HCT116 (cell line): Measurements from ENCODE around the gene MBD3L5. TPM values are rescaled to one million over a fixed set of nuclear protein-coding genes. Genes with fewer than 3 reads are reported as not detected.

ENCODE experiments used
- ATAC-seq: fragments of 200-7000 bp; cut with Tn5 transposase; 2 replicates; pipeline ENCODE4 v1.9.1; 2020; ENCODE audit warnings: mild to moderate bottlenecking, moderate library complexity
- BruUV-seq: library from RNA; stranded (reverse); fragments of 400-500 nt; replicated peaks from 2 replicates; lab custom pipeline; 2021; lab: Mats Ljungman, UMichigan
- CTCF ChIA-PET: fragments of 300-600 bp; sonication (Branson Sonifier 250); formaldehyde crosslinking; loops from one replicate; lab custom pipeline; 2021; ENCODE audit warnings: antibody characterized with exemption; lab: Charles Lee
- POLR2A ChIA-PET: fragments of 300-600, 350-600 bp; sonication (Branson Sonifier 250); formaldehyde crosslinking; loops from one replicate; lab custom pipeline; 2021; ENCODE audit warnings: antibody characterized with exemption; lab: Charles Lee
- RAD21 ChIA-PET, 2 experiments: fragments of 300-600 bp; sonication (Branson Sonifier 250); formaldehyde crosslinking; loops; one replicate each; lab custom pipeline; 2023; ENCODE audit warnings: low total read pairs in 2 of 2; ENCODE audit not compliant: uncharacterized antibody in 2 of 2, unreplicated experiment in 2 of 2, low non-redundant PET in 1 of 2; lab: Charles Lee
- DNase-seq: peaks from one replicate; pipeline ENCODE4 v3.0.0-alpha.2; 2010; ENCODE audit warnings: low read depth, low spot score
- H2AFZ ChIP-seq: fragments of 200-600 bp; shearing (Covaris generic), sonication (generic); 2 replicates; pipeline ENCODE4 v1.6.1; 2017; ENCODE audit warnings: low read depth, mixed run types, mixed read lengths, antibody characterized with exemption, low read length; ENCODE audit not compliant: poor library complexity, severe bottlenecking
- H3K27ac ChIP-seq: 2 replicates; pipeline ENCODE4 v1.5.1; 2012; ENCODE audit warnings: low read depth, low read length
- H3K27me3 ChIP-seq: fragments of 200-600 bp; sonication (generic); 2 replicates; pipeline ENCODE4 v1.6.1; 2016; ENCODE audit warnings: mixed run types, low read length, mixed read lengths; ENCODE audit not compliant: insufficient read depth
- H3K36me3 ChIP-seq, 2 experiments: fragments of 200-500 bp in 1 of 2; fragments of 200-600 bp in 1 of 2; sonication (Bioruptor generic) in 1 of 2; sonication (generic) in 1 of 2; 2 replicates each; pipeline versions ENCODE4 v1.5.1 to v1.6.1; 2014 to 2016; ENCODE audit warnings: low read length in 2 of 2, inconsistent platforms in 1 of 2, mixed read lengths in 1 of 2, mixed run types in 1 of 2; ENCODE audit not compliant: insufficient read depth in 2 of 2, control insufficient read depth in 1 of 2
- H3K4me1 ChIP-seq, 2 experiments: fragments of 200-600 bp in 1 of 2; sonication (generic) in 1 of 2; 2 replicates each; pipeline versions ENCODE4 v1.5.1 to v1.6.1; 2012 to 2017; ENCODE audit warnings: low read length in 2 of 2, inconsistent platforms in 1 of 2, mild to moderate bottlenecking in 1 of 2, mixed read lengths in 1 of 2, mixed run types in 1 of 2, moderate library complexity in 1 of 2; ENCODE audit not compliant: insufficient read depth in 2 of 2, control insufficient read depth in 1 of 2
- H3K4me2 ChIP-seq: fragments of 200-600 bp; sonication (generic); 2 replicates; pipeline ENCODE4 v1.6.1; 2017; ENCODE audit warnings: mixed run types, low read length, mixed read lengths
- H3K4me3 ChIP-seq, 2 experiments: fragments of 200-600 bp in 1 of 2; sonication (generic) in 1 of 2; replicated peaks in 1 of 2; 2 replicates each; pipeline ENCODE4 v1.5.1; 2011 to 2016; ENCODE audit warnings: low read length in 2 of 2, control low read depth in 1 of 2, low read depth in 1 of 2, mild to moderate bottlenecking in 1 of 2, mixed read lengths in 1 of 2, mixed run types in 1 of 2
- H3K79me2 ChIP-seq: fragments of 200-600 bp; sonication (generic); 2 replicates; pipeline ENCODE4 v1.6.1; 2017; ENCODE audit warnings: mild to moderate bottlenecking, mixed run types, low read length, moderate library complexity, mixed read lengths; ENCODE audit not compliant: insufficient read depth
- H3K9ac ChIP-seq: fragments of 200-600 bp; sonication (generic); 2 replicates; pipeline ENCODE4 v1.6.1; 2016; ENCODE audit warnings: low read length, mixed read lengths
- H3K9me2 ChIP-seq: fragments of 200-600 bp; sonication (generic), shearing (Covaris generic); 2 replicates; pipeline ENCODE4 v1.6.1; 2017; ENCODE audit warnings: mixed run types, mild to moderate bottlenecking, moderate library complexity; ENCODE audit not compliant: insufficient read depth
- H3K9me3 ChIP-seq, 2 experiments: fragments of 200-500 bp in 1 of 2; fragments of 200-600 bp in 1 of 2; sonication (Bioruptor generic) in 1 of 2; sonication (generic) in 1 of 2; 2 replicates each; pipeline ENCODE4 v1.6.1; 2014 to 2017; ENCODE audit warnings: low read length in 2 of 2, mixed read lengths in 2 of 2, inconsistent platforms in 1 of 2, low read depth in 1 of 2, mild to moderate bottlenecking in 1 of 2, mixed run types in 1 of 2, moderate library complexity in 1 of 2; ENCODE audit not compliant: control insufficient read depth in 1 of 2, insufficient read depth in 1 of 2
- H4K20me1 ChIP-seq: fragments of 200-600 bp; sonication (generic), shearing (Covaris generic); 2 replicates; pipeline ENCODE4 v1.6.1; 2017; ENCODE audit warnings: mixed run types, mild to moderate bottlenecking, moderate library complexity; ENCODE audit not compliant: insufficient read depth
- ATF3 ChIP-seq: IDR thresholded peaks from 2 replicates; pipeline ENCODE4 v1.6.1; 2012
- EGR1 ChIP-seq: IDR thresholded peaks from 2 replicates; pipeline ENCODE4 v1.6.1; 2012; ENCODE audit warnings: low read depth
- EZH2 ChIP-seq: fragments of 200-600 bp; sonication (generic); IDR thresholded peaks from 2 replicates; pipeline ENCODE4 v1.6.1; 2017; ENCODE audit warnings: antibody characterized with exemption, mixed run types
- EZH2phosphoT487 ChIP-seq: fragments of 200-600 bp; IDR thresholded peaks from 2 replicates; pipeline ENCODE4 v1.6.1; 2018; ENCODE audit warnings: antibody characterized with exemption, borderline replicate concordance
- FOSL1 ChIP-seq: IDR thresholded peaks from 2 replicates; pipeline ENCODE4 v1.6.1; 2012; ENCODE audit warnings: low read depth
- JUND ChIP-seq: IDR thresholded peaks from 2 replicates; pipeline ENCODE4 v1.6.1; 2012
- POLR2A ChIP-seq: IDR thresholded peaks from 2 replicates; pipeline ENCODE4 v1.7.0; 2011; ENCODE audit warnings: borderline replicate concordance; ENCODE audit not compliant: insufficient read depth, insufficient read length; ENCODE audit errors: extremely low read depth
- POLR2AphosphoS5 ChIP-seq: IDR thresholded peaks from 2 replicates; pipeline ENCODE4 v1.6.1; 2011; ENCODE audit warnings: mild to moderate bottlenecking, low read depth, low read length, moderate library complexity
- RAD21 ChIP-seq: IDR thresholded peaks from 2 replicates; pipeline ENCODE4 v1.6.1; 2012; ENCODE audit warnings: low read depth, mild to moderate bottlenecking
- SIN3A ChIP-seq: IDR thresholded peaks from 2 replicates; pipeline ENCODE4 v1.6.1; 2012; ENCODE audit warnings: low read depth
- SRF ChIP-seq: IDR thresholded peaks from 2 replicates; pipeline ENCODE4 v1.6.1; 2012; ENCODE audit warnings: low read depth
- TCF7L2 ChIP-seq: IDR thresholded peaks from 2 replicates; pipeline ENCODE4 v1.7.0; 2011; ENCODE audit warnings: borderline replicate concordance, inconsistent platforms; ENCODE audit not compliant: insufficient read depth, insufficient read length; ENCODE audit errors: extremely low read depth
- YY1 ChIP-seq: IDR thresholded peaks from 2 replicates; pipeline ENCODE4 v1.6.1; 2011; ENCODE audit warnings: low read length, low read depth, moderate library complexity, mild to moderate bottlenecking; ENCODE audit not compliant: insufficient replicate concordance; ENCODE audit errors: extremely low read depth
- ZBTB33 ChIP-seq: IDR thresholded peaks from 2 replicates; pipeline ENCODE4 v1.6.1; 2011; ENCODE audit warnings: mild to moderate bottlenecking, low read length, moderate library complexity; ENCODE audit not compliant: insufficient replicate concordance; ENCODE audit errors: extremely low read depth
- ZFX ChIP-seq: fragments of 450-650 bp; IDR thresholded peaks from 2 replicates; pipeline ENCODE4 v1.6.1; 2017
- ZNF274 ChIP-seq: fragments of 200-500 bp; sonication (Bioruptor generic); IDR thresholded peaks from 2 replicates; pipeline ENCODE4 v1.6.1; 2014; ENCODE audit warnings: mild to moderate bottlenecking, low read depth, low read length, inconsistent platforms
- intact Hi-C: fragments of 100-400 bp; cut with micrococcal nuclease; formaldehyde crosslinking; loops from 2 replicates; pipeline ENCODE4 v1.10.0; 2022
- total RNA-seq: library from RNA; stranded (reverse); gene quantifications from one replicate; pipeline ENCODE4 v1.2.1, GENCODE V29; 2021; ENCODE audit not compliant: unreplicated experiment
- TF ChIP-seq, protein P1 (sequence below), 3 experiments: fragments of 200-600 bp in 1 of 3; sonication (generic) in 1 of 3; IDR thresholded peaks in 2 of 3; conservative IDR thresholded peaks in 1 of 3; 2 replicates each; pipeline ENCODE4 v1.5.1; 2012 to 2017; ENCODE audit warnings: low read depth in 2 of 3, low read length in 2 of 3, antibody characterized with exemption in 1 of 3, borderline replicate concordance in 1 of 3, control low read depth in 1 of 3, mild to moderate bottlenecking in 1 of 3, mixed read lengths in 1 of 3, mixed run types in 1 of 3, moderate library complexity in 1 of 3; ENCODE audit not compliant: insufficient read depth in 1 of 3
- TF ChIP-seq, protein P2 (sequence below): IDR thresholded peaks from 2 replicates; pipeline ENCODE4 v1.6.1; 2012
- TF ChIP-seq, protein P3 (sequence below): IDR thresholded peaks from 2 replicates; pipeline ENCODE4 v1.6.1; 2012; ENCODE audit warnings: low read depth

Gene MBD3L5
- total RNA-seq, 1 experiment from 2014 or later = not detected

GRCh38 chr19:7000816-7001215, 29.6 kb upstream of the MBD3L5 start:
- TF ChIP-seq ZBTB33 = no peak
- no peak for TF ChIP-seq POLR2AphosphoS5
- TF ChIP-seq RAD21 = no peak
- TF ChIP-seq ZNF274 = no peak
- TF ChIP-seq EZH2 = no peak
- TF ChIP-seq JUND = no peak
- no peak for TF ChIP-seq EZH2phosphoT487
- TF ChIP-seq, protein P1, sequence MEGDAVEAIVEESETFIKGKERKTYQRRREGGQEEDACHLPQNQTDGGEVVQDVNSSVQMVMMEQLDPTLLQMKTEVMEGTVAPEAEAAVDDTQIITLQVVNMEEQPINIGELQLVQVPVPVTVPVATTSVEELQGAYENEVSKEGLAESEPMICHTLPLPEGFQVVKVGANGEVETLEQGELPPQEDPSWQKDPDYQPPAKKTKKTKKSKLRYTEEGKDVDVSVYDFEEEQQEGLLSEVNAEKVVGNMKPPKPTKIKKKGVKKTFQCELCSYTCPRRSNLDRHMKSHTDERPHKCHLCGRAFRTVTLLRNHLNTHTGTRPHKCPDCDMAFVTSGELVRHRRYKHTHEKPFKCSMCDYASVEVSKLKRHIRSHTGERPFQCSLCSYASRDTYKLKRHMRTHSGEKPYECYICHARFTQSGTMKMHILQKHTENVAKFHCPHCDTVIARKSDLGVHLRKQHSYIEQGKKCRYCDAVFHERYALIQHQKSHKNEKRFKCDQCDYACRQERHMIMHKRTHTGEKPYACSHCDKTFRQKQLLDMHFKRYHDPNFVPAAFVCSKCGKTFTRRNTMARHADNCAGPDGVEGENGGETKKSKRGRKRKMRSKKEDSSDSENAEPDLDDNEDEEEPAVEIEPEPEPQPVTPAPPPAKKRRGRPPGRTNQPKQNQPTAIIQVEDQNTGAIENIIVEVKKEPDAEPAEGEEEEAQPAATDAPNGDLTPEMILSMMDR (IDR thresholded peaks at IDR 0.05 in 2 of 3, conservative IDR thresholded peaks at IDR 0.05 in 1 of 3; ENCODE audit: borderline replicate concordance in 1 of 3, insufficient read depth in 1 of 3, low read depth in 2 of 3, low read length in 2 of 3) = no peak
- no peak for TF ChIP-seq EGR1
- TF ChIP-seq YY1 = no peak
- no peak for TF ChIP-seq POLR2A
- no peak for TF ChIP-seq FOSL1
- TF ChIP-seq ATF3 = no peak
- TF ChIP-seq, protein P2, sequence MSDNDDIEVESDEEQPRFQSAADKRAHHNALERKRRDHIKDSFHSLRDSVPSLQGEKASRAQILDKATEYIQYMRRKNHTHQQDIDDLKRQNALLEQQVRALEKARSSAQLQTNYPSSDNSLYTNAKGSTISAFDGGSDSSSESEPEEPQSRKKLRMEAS = no peak
- TF ChIP-seq SRF = no peak
- TF ChIP-seq SIN3A = no peak
- TF ChIP-seq, protein P3, sequence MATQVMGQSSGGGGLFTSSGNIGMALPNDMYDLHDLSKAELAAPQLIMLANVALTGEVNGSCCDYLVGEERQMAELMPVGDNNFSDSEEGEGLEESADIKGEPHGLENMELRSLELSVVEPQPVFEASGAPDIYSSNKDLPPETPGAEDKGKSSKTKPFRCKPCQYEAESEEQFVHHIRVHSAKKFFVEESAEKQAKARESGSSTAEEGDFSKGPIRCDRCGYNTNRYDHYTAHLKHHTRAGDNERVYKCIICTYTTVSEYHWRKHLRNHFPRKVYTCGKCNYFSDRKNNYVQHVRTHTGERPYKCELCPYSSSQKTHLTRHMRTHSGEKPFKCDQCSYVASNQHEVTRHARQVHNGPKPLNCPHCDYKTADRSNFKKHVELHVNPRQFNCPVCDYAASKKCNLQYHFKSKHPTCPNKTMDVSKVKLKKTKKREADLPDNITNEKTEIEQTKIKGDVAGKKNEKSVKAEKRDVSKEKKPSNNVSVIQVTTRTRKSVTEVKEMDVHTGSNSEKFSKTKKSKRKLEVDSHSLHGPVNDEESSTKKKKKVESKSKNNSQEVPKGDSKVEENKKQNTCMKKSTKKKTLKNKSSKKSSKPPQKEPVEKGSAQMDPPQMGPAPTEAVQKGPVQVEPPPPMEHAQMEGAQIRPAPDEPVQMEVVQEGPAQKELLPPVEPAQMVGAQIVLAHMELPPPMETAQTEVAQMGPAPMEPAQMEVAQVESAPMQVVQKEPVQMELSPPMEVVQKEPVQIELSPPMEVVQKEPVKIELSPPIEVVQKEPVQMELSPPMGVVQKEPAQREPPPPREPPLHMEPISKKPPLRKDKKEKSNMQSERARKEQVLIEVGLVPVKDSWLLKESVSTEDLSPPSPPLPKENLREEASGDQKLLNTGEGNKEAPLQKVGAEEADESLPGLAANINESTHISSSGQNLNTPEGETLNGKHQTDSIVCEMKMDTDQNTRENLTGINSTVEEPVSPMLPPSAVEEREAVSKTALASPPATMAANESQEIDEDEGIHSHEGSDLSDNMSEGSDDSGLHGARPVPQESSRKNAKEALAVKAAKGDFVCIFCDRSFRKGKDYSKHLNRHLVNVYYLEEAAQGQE = no peak
- no peak for TF ChIP-seq ZFX
- no peak for TF ChIP-seq TCF7L2
- no peaks in the 10 kb centered on the region for H3K9me2 ChIP-seq
- RAD21 ChIA-PET = no interaction called here
- no peaks in the 10 kb centered on the region for H3K79me2 ChIP-seq
- no peaks in the 10 kb centered on the region for H3K36me3 ChIP-seq
- H4K20me1 ChIP-seq = no peaks in the 10 kb centered on the region
- ATAC-seq (no peak), DNase-seq (no peak)
- no TSS peak for BruUV-seq
- H3K27ac ChIP-seq = no peak overlapping the region
- intact Hi-C loops = no loop called here
- no peak overlapping the region for H3K4me2 ChIP-seq
- H3K9me3 ChIP-seq = no peaks in the 10 kb centered on the region
- H3K27me3 ChIP-seq = no peaks in the 10 kb centered on the region
- H3K4me3 ChIP-seq = no peak overlapping the region
- CTCF ChIA-PET = no interaction called here
- H3K4me1 ChIP-seq = no peaks in the 10 kb centered on the region
- no peak overlapping the region for H2AFZ ChIP-seq
- POLR2A ChIA-PET = no interaction called here
- H3K9ac ChIP-seq = no peak overlapping the region
